Smooth muscle cell (in vitro differentiated cells): Measurements from ENCODE around the gene BTG1. TPM values are rescaled to one million over a fixed set of nuclear protein-coding genes. Genes with fewer than 3 reads are reported as not detected.

Experiments
- DNase-seq: peaks from one replicate; lab custom pipeline; 2025; ENCODE audit not compliant: unreplicated experiment; lab: John Stamatoyannopoulos, UW
- H2AFZ ChIP-seq: fragments of 200-600 bp; sonication (generic); 2 replicates; pipeline ENCODE4 v1.6.0; 2016; ENCODE audit warnings: antibody characterized with exemption, low read depth, mild to moderate bottlenecking
- H3F3A ChIP-seq: fragments of 200-600 bp; sonication (generic); 2 replicates; pipeline ENCODE4 v1.6.0; 2017; ENCODE audit warnings: antibody characterized with exemption, low read depth
- H3K27ac ChIP-seq: fragments of 200-600 bp; sonication (generic); 2 replicates; pipeline ENCODE4 v1.5.1; 2016; ENCODE audit warnings: low read depth, mild to moderate bottlenecking
- H3K27me3 ChIP-seq: fragments of 200-600 bp; sonication (generic); 2 replicates; pipeline ENCODE4 v1.6.1; 2016; ENCODE audit warnings: low read depth, mild to moderate bottlenecking
- H3K36me3 ChIP-seq: fragments of 200-600 bp; sonication (generic); 2 replicates; pipeline ENCODE4 v1.5.1; 2016; ENCODE audit warnings: low read depth
- H3K4me1 ChIP-seq: fragments of 200-600 bp; sonication (generic); 2 replicates; pipeline ENCODE4 v1.5.1; 2016; ENCODE audit warnings: low read depth
- H3K4me2 ChIP-seq: fragments of 200-600 bp; sonication (generic); 2 replicates; pipeline ENCODE4 v1.6.0; 2016; ENCODE audit warnings: mild to moderate bottlenecking
- H3K4me3 ChIP-seq: fragments of 200-600 bp; sonication (generic); 2 replicates; pipeline ENCODE4 v1.5.1; 2016; ENCODE audit warnings: mild to moderate bottlenecking
- H3K79me2 ChIP-seq: fragments of 200-600 bp; sonication (generic); 2 replicates; pipeline ENCODE4 v1.6.0; 2016; ENCODE audit warnings: low read depth, mild to moderate bottlenecking
- H3K9ac ChIP-seq: fragments of 200-600 bp; sonication (generic); 2 replicates; pipeline ENCODE4 v1.6.0; 2016; ENCODE audit warnings: low read depth
- H3K9me3 ChIP-seq: fragments of 200-600 bp; sonication (generic); replicated peaks from 2 replicates; pipeline ENCODE4 v1.5.1; 2016; ENCODE audit warnings: low read depth
- H4K20me1 ChIP-seq: fragments of 200-600 bp; sonication (generic); 2 replicates; pipeline ENCODE4 v1.6.0; 2016; ENCODE audit warnings: low read depth
- WGBS: methylation state at CpG from one replicate; pipeline ENCODE4 v1.1.7; 2016; ENCODE audit warnings: low lambda C conversion rate; 5-methylcytosine and 5-hydroxymethylcytosine counted together
- polyA plus RNA-seq: library from polyadenylated mRNA; unstranded; fragments of >200 nt; fragmentation: Nextera tagmentation; extraction: Ambion mirVana; gene quantifications from 2 replicates; pipeline ENCODE4 v1.2.1, GENCODE V29; 2016
- total RNA-seq: library from RNA; depleted of rRNA; stranded (reverse); fragments of >200 nt; gene quantifications from 2 replicates; pipeline ENCODE4 v1.2.3, GENCODE V29; 2014
- TF ChIP-seq, protein P1 (sequence below): fragments of 200-600 bp; sonication (generic); IDR thresholded peaks from 2 replicates; pipeline ENCODE4 v1.5.1; 2017; ENCODE audit warnings: borderline replicate concordance, mild to moderate bottlenecking, antibody characterized with exemption; ENCODE audit not compliant: insufficient read depth, poor library complexity, severe bottlenecking

Gene BTG1
- total and polyA plus RNA-seq, 2 experiments from 2014 or later: 42.1 to 70.4 TPM

- TF ChIP-seq, protein P1, sequence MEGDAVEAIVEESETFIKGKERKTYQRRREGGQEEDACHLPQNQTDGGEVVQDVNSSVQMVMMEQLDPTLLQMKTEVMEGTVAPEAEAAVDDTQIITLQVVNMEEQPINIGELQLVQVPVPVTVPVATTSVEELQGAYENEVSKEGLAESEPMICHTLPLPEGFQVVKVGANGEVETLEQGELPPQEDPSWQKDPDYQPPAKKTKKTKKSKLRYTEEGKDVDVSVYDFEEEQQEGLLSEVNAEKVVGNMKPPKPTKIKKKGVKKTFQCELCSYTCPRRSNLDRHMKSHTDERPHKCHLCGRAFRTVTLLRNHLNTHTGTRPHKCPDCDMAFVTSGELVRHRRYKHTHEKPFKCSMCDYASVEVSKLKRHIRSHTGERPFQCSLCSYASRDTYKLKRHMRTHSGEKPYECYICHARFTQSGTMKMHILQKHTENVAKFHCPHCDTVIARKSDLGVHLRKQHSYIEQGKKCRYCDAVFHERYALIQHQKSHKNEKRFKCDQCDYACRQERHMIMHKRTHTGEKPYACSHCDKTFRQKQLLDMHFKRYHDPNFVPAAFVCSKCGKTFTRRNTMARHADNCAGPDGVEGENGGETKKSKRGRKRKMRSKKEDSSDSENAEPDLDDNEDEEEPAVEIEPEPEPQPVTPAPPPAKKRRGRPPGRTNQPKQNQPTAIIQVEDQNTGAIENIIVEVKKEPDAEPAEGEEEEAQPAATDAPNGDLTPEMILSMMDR: no peak
- 79% methylated on average over 4 of the region's 4 CpGs for WGBS
Measured at GRCh38 chr12:92122941-92123779, 22.5 kb downstream of the BTG1 start.

GRCh38 chr12:92121826-92122225 lies 23.8 kb downstream of the BTG1 start:
- Histone ChIP-seq H3K4me3 (no peak overlapping the region), H3K4me2 (no peak overlapping the region), H3K27me3 (no peaks in the 10 kb centered on the region), H3K9ac (no peak overlapping the region), H3K27ac (no peak overlapping the region), H3K4me1 (no peaks in the 10 kb centered on the region), H2AFZ (no peak overlapping the region), H4K20me1 (peaks cover 4% of the 10 kb centered on the region), H3K9me3 (no peaks in the 10 kb centered on the region), H3K36me3 (no peaks in the 10 kb centered on the region), H3F3A (no peaks in the 10 kb centered on the region), H3K79me2 (no peaks in the 10 kb centered on the region)
- TF ChIP-seq, protein P1: no peak
- DNase-seq: no peak

More at GRCh38 chr12:92122941-92123779, 22.5 kb downstream of the BTG1 start:
- Histone ChIP-seq H3K79me2 (no peaks in the 10 kb centered on the region), H3F3A (no peaks in the 10 kb centered on the region), H3K9me3 (no peaks in the 10 kb centered on the region), H3K36me3 (no peaks in the 10 kb centered on the region), H3K27ac (no peak overlapping the region), H3K4me1 (no peaks in the 10 kb centered on the region), H3K27me3 (no peaks in the 10 kb centered on the region), H4K20me1 (peaks cover 4% of the 10 kb centered on the region), H2AFZ (no peak overlapping the region), H3K4me2 (no peak overlapping the region), H3K9ac (no peak overlapping the region), H3K4me3 (no peak overlapping the region)
- DNase-seq: no peak

DNA sequence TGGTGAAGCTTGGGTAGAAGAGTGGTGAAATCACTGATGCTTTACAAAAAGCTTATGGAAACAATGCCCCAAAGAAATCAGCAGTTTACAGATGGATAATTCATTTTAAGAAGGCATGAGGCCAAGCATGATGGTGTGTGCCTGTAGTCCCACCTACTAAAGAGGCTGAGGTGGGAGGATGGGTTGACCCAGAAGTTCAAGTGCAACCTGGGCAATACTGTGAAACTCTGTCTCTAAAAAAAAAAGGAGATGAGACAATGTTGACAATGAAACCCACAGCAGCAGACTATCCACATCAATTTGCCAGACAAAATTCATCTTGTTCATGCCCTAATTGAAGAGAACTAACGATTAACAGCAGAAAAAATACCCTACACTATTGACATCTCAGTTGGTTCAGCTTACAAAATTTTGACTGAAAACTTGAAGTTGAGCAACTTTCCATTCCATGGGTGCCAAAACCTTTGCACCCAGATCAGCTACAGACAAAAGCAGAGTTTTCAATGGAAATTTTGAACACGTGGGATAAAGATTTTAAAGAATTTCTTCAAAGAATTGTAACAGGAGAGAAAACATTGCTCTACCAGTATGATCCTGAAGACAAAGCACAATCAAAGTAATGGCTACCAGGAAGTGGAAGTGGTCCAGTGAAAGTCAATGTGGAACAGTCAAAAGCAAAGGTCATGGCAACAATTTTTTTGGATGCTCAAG lies 26.7 kb downstream of the BTG1 start:
- H3K9ac ChIP-seq: no peak overlapping the region
- no peaks in the 10 kb centered on the region for H3K27me3 ChIP-seq
- no peaks in the 10 kb centered on the region for H3K79me2 ChIP-seq
- H3K4me3 ChIP-seq: no peak overlapping the region
- 94% methylated on average over 2 of the region's 2 CpGs for WGBS
- H3K36me3 ChIP-seq: no peaks in the 10 kb centered on the region
- DNase-seq: no peak
- no peak overlapping the region for H3K4me2 ChIP-seq
- H3K4me1 ChIP-seq: no peaks in the 10 kb centered on the region
- no peak overlapping the region for H3K27ac ChIP-seq
- no peaks in the 10 kb centered on the region for H3K9me3 ChIP-seq
- TF ChIP-seq, protein P1: no peak
- H3F3A ChIP-seq: no peaks in the 10 kb centered on the region
- H4K20me1 ChIP-seq: no peaks in the 10 kb centered on the region
- H2AFZ ChIP-seq: no peak overlapping the region
